ENCODE results near the gene DOCK10. TPM values are rescaled to one million over a fixed set of nuclear protein-coding genes. Genes with fewer than 3 reads are reported as not detected.

The DOCK10 gene
- total and polyA plus RNA-seq, 10 of the 15 experiments (the other 5 are each of a cell fraction or from before 2014, with no cell fraction given) = 16.9 to 120 (median 85.5) TPM

GRCh38 chr2:224833986-224834385 is 208.3 kb downstream of the DOCK10 start (continued):
- no peak for TF ChIP-seq IKZF2 (IDR thresholded peaks at IDR 0.05)
- TF ChIP-seq MYC (IDR thresholded peaks at IDR 0.05; ENCODE audit: insufficient read depth, insufficient read length, insufficient replicate concordance, low read length, severe bottlenecking) = no peak
- TF ChIP-seq JUND (IDR thresholded peaks at IDR 0.05; ENCODE audit: low read depth, low read length) = no peak
- TF ChIP-seq YY1 (IDR thresholded peaks at IDR 0.05; ENCODE audit: low read depth, low read length) = no peak
- no peak for TF ChIP-seq STAT3 (IDR thresholded peaks at IDR 0.05; ENCODE audit: low read depth, low read length)

GRCh38 chr2:224832207-224832606 is 210.1 kb downstream of the DOCK10 start:
- WGBS (ENCODE audit: insufficient coverage, insufficient replicate concordance, low lambda C conversion rate, missing lambda C conversion rate) = 95% methylated on average over 3 of the region's 3 CpGs
- Histone ChIP-seq H3K4me3 (no peak overlapping the region), H3K36me3 (ENCODE audit: control insufficient read depth in 2 of 2, insufficient read depth in 2 of 2, low read length in 1 of 2) (peaks cover 11 to 67% of the 10 kb centered on the region in 2 experiments), H3K9me3 (replicated peaks; ENCODE audit: control insufficient read depth, insufficient read depth, low read length) (no peaks in the 10 kb centered on the region), H3K27me3 (replicated peaks in 1 of 2; ENCODE audit: control insufficient read depth in 2 of 2, insufficient read depth in 2 of 2, low read length in 1 of 2) (no peaks in the 10 kb centered on the region), H4K20me1 (ENCODE audit: control insufficient read depth, insufficient read depth) (no peaks in the 10 kb centered on the region), H3K79me2 (ENCODE audit: control insufficient read depth, insufficient read depth, low read length) (no peaks in the 10 kb centered on the region), H3K4me1 (ENCODE audit: control insufficient read depth, insufficient read depth, low read length) (no peaks in the 10 kb centered on the region), H3K27ac (ENCODE audit: control insufficient read depth, insufficient read depth) (no peak overlapping the region), H3K9ac (ENCODE audit: control insufficient read depth, insufficient read depth, low read length) (no peak overlapping the region), H3K4me2 (ENCODE audit: control insufficient read depth, insufficient read depth) (no peak overlapping the region), H2AFZ (ENCODE audit: control insufficient read depth, low read depth, low read length) (no peak overlapping the region)
- in situ Hi-C loops (cut with MboI) (no loop called here), intact Hi-C loops (cut with micrococcal nuclease; ENCODE audit: unreplicated experiment) (no loop called here)
- no peak for DNase-seq (ENCODE audit: low read depth, low spot score)
- RAD21 ChIA-PET (ENCODE audit: unreplicated experiment) = no interaction called here
- no peak for ATAC-seq
- no peak for TF ChIP-seq SPI1 (IDR thresholded peaks at IDR 0.05; ENCODE audit: borderline replicate concordance, insufficient read depth, low read depth, low read length)
- CTCF ChIA-PET = no interaction called here
- SMC1A ChIA-PET (ENCODE audit: uncharacterized antibody, unreplicated experiment) = interaction anchor here (1.4 kb wide), 1 partner anchor 10 kb away, joined by 3 read pairs; no protein-coding TSS in a partner anchor
- FAIRE-seq = no peak
- no TSS peak for BruUV-seq (replicated peaks)
- POLR2A ChIA-PET = no interaction called here

GRCh38 chr2:224831530-224831929 is 210.7 kb downstream of the DOCK10 start:
- Histone ChIP-seq H3K27me3 (replicated peaks in 1 of 2; ENCODE audit: control insufficient read depth in 2 of 2, insufficient read depth in 2 of 2, low read length in 1 of 2) (no peaks in the 10 kb centered on the region), H2AFZ (ENCODE audit: control insufficient read depth, low read depth, low read length) (no peak overlapping the region), H3K79me2 (ENCODE audit: control insufficient read depth, insufficient read depth, low read length) (no peaks in the 10 kb centered on the region), H3K4me2 (ENCODE audit: control insufficient read depth, insufficient read depth) (no peak overlapping the region), H3K4me3 (no peak overlapping the region), H3K27ac (ENCODE audit: control insufficient read depth, insufficient read depth) (no peak overlapping the region), H4K20me1 (ENCODE audit: control insufficient read depth, insufficient read depth) (no peaks in the 10 kb centered on the region), H3K9me3 (replicated peaks; ENCODE audit: control insufficient read depth, insufficient read depth, low read length) (no peaks in the 10 kb centered on the region), H3K36me3 (ENCODE audit: control insufficient read depth in 2 of 2, insufficient read depth in 2 of 2, low read length in 1 of 2) (peaks cover 11 to 64% of the 10 kb centered on the region in 2 experiments), H3K4me1 (ENCODE audit: control insufficient read depth, insufficient read depth, low read length) (no peaks in the 10 kb centered on the region), H3K9ac (ENCODE audit: control insufficient read depth, insufficient read depth, low read length) (no peak overlapping the region)
- ChIA-PET SMC1A (ENCODE audit: uncharacterized antibody, unreplicated experiment) (interaction anchor here (1.4 kb wide), 1 partner anchor 11 kb away, joined by 3 read pairs; no protein-coding TSS in a partner anchor), POLR2A (no interaction called here), CTCF (interaction anchor here (1.1 kb wide), 1 partner anchor 170 kb away, joined by 3 read pairs; no protein-coding TSS in a partner anchor), RAD21 (ENCODE audit: unreplicated experiment) (no interaction called here)
- DNase-seq (ENCODE audit: low read depth, low spot score) = no peak
- BruUV-seq (replicated peaks) = no TSS peak
- 93% methylated on average over 2 of the region's 2 CpGs for WGBS (ENCODE audit: insufficient coverage, insufficient replicate concordance, low lambda C conversion rate, missing lambda C conversion rate)
- in situ Hi-C loops (cut with MboI) (no loop called here), intact Hi-C loops (cut with micrococcal nuclease; ENCODE audit: unreplicated experiment) (no loop called here)
- no peak for ATAC-seq
- FAIRE-seq = no peak
- TF ChIP-seq MTA2 (IDR thresholded peaks at IDR 0.05; ENCODE audit: low read depth) (no peak), YBX1 (IDR thresholded peaks at IDR 0.05) (no peak), EED (IDR thresholded peaks at IDR 0.05; ENCODE audit: low read depth) (no peak), ETV6 (conservative IDR thresholded peaks at IDR 0.05 in 1 of 2, IDR thresholded peaks at IDR 0.05 in 1 of 2; ENCODE audit: borderline replicate concordance in 1 of 2, low read depth in 1 of 2) (no peak), RELA (IDR thresholded peaks at IDR 0.05; ENCODE audit: borderline replicate concordance, partially characterized antibody) (no peak), RUNX3 (IDR thresholded peaks at IDR 0.05; ENCODE audit: low read length) (no peak), PAX5 (IDR thresholded peaks at IDR 0.05; ENCODE audit: borderline replicate concordance, low read depth, low read length) (no peak), PBX3 (IDR thresholded peaks at IDR 0.05; ENCODE audit: insufficient replicate concordance, low read depth, low read length) (no peak), NR2F1 (conservative IDR thresholded peaks at IDR 0.05) (no peak), SREBF2 (IDR thresholded peaks at IDR 0.05; ENCODE audit: low read length) (no peak)
